Measurements from ENCODE around the gene RCOR3. TPM values are rescaled to one million over a fixed set of nuclear protein-coding genes. Genes with fewer than 3 reads are reported as not detected.

The RCOR3 gene
- total RNA-seq, 1 donor from 2014 or later = 52.3 TPM

GRCh38 chr1:211361202-211361601 is 102.0 kb downstream of the RCOR3 start:
- no peak for TF ChIP-seq CTCF (IDR thresholded peaks at IDR 0.05)
- Histone ChIP-seq H3K27ac (no peak overlapping the region), H3K27me3 (ENCODE audit: low read depth) (no peaks in the 10 kb centered on the region), H3K4me1 (no peaks in the 10 kb centered on the region), H3K9me3 (no peaks in the 10 kb centered on the region), H3K36me3 (peaks cover 38% of the 10 kb centered on the region), H3K4me3 (no peak overlapping the region)
- intact Hi-C loops (cut with DNase I) = no loop called here
- no peak for DNase-seq
- ATAC-seq = no peak

Other genes with a start within 250 kb of the RCOR3 start
- gene KCNH1, start 125.2 kb upstream of the RCOR3 start, total RNA-seq = not detected
- gene TRAF5, start 67.5 kb downstream of the RCOR3 start, total RNA-seq = 8.8 TPM
- gene RD3, start 232.8 kb downstream of the RCOR3 start, total RNA-seq = 0.12 TPM

All from lower lobe of right lung (tissue), 2 donors.